H1 (cell line): ENCODE results near the gene KCNJ10. TPM values are rescaled to one million over a fixed set of nuclear protein-coding genes. Genes with fewer than 3 reads are reported as not detected.

ENCODE experiments used
- CTCF ChIA-PET: fragments of 300-600 bp; sonication (Branson Sonifier 250); formaldehyde crosslinking; loops from one replicate; lab custom pipeline; 2021; ENCODE audit not compliant: partially characterized antibody; lab: Charles Lee
- POLR2A ChIA-PET: fragments of 300-600 bp; sonication (Branson Sonifier 250); formaldehyde crosslinking; loops from one replicate; lab custom pipeline; 2021; ENCODE audit warnings: inconsistent platforms; ENCODE audit not compliant: partially characterized antibody; lab: Charles Lee
- DNase-seq, 2 experiments: peaks; one replicate each; pipeline versions ENCODE4 v3.0.0 to v3.0.0-alpha.2; 2010 to 2022; ENCODE audit warnings: low spot score in 2 of 2, low read depth in 1 of 2, mixed read lengths in 1 of 2
- FAIRE-seq: peaks from 2 replicates; lab custom pipeline; 2011; peaks lifted over from hg19 to GRCh38; lab: Jason Lieb, UNC
- H2AFZ ChIP-seq: 2 replicates; pipeline ENCODE4 v1.8.1; 2012; ENCODE audit warnings: low read length, inconsistent platforms
- H2AK5ac ChIP-seq: 2 replicates; pipeline ENCODE4 v1.6.1; 2013; ENCODE audit warnings: low read depth, low read length
- H2BK120ac ChIP-seq: replicated peaks from 2 replicates; pipeline ENCODE3; 2013; ENCODE audit warnings: low read depth, low read length, inconsistent platforms
- H2BK12ac ChIP-seq: 2 replicates; pipeline ENCODE4 v1.6.1; 2013; ENCODE audit warnings: low read depth, low read length
- H2BK15ac ChIP-seq: 2 replicates; pipeline ENCODE4 v1.6.1; 2013; ENCODE audit warnings: low read length
- H2BK20ac ChIP-seq: 2 replicates; pipeline ENCODE4 v1.6.1; 2013; ENCODE audit warnings: low read length
- H2BK5ac ChIP-seq: 2 replicates; pipeline ENCODE4 v1.6.1; 2013; ENCODE audit warnings: low read depth, low read length
- H3K14ac ChIP-seq: 2 replicates; pipeline ENCODE4 v1.6.1; 2013; ENCODE audit warnings: inconsistent platforms; ENCODE audit not compliant: insufficient read length
- H3K18ac ChIP-seq: 2 replicates; pipeline ENCODE4 v1.6.1; 2013; ENCODE audit warnings: low read length; ENCODE audit errors: extremely low read depth
- H3K23ac ChIP-seq: 2 replicates; pipeline ENCODE4 v1.6.1; 2013; ENCODE audit warnings: inconsistent platforms; ENCODE audit not compliant: insufficient read length
- H3K23me2 ChIP-seq: 2 replicates; pipeline ENCODE4 v1.6.1; 2013; ENCODE audit warnings: low read depth, low read length
- H3K27ac ChIP-seq: 2 replicates; pipeline ENCODE4 v1.6.1; 2011; ENCODE audit warnings: low read depth, low read length, inconsistent platforms
- H3K27me3 ChIP-seq, 4 experiments: replicated peaks in 1 of 4; 1 replicate in 1 of 4; 2 replicates in 3 of 4; pipeline versions ENCODE4 v1.6.1 to v1.8.1; 2011 to 2013; ENCODE audit warnings: low read length in 3 of 4, mild to moderate bottlenecking in 3 of 4, inconsistent platforms in 2 of 4, mixed read lengths in 2 of 4, moderate library complexity in 1 of 4; ENCODE audit not compliant: control insufficient read depth in 3 of 4, insufficient read depth in 3 of 4; ENCODE audit errors: extremely low read depth in 1 of 4
- H3K36me3 ChIP-seq, 4 experiments: 2 replicates each; pipeline versions ENCODE4 v1.6.1 to v1.8.1; 2011 to 2013; ENCODE audit warnings: mild to moderate bottlenecking in 4 of 4, low read length in 3 of 4, moderate library complexity in 2 of 4, control low read depth in 1 of 4, inconsistent platforms in 1 of 4; ENCODE audit not compliant: insufficient read depth in 4 of 4, control insufficient read depth in 2 of 4
- H3K4ac ChIP-seq: replicated peaks from 2 replicates; pipeline ENCODE3; 2013; ENCODE audit warnings: low read length, low read depth, mixed read lengths, inconsistent platforms; ENCODE audit not compliant: insufficient read length
- H3K4me1 ChIP-seq, 4 experiments: replicated peaks in 1 of 4; 1 replicate in 1 of 4; 2 replicates in 3 of 4; pipeline versions ENCODE4 v1.6.1 to v1.8.1; 2011 to 2013; ENCODE audit warnings: low read length in 3 of 4, inconsistent platforms in 2 of 4, mixed read lengths in 1 of 4; ENCODE audit not compliant: insufficient read depth in 4 of 4, control insufficient read depth in 3 of 4
- H3K4me2 ChIP-seq, 2 experiments: 2 replicates each; pipeline versions ENCODE4 v1.6.1 to v1.8.1; 2011 to 2013; ENCODE audit warnings: low read depth in 2 of 2, low read length in 2 of 2, control low read depth in 1 of 2, inconsistent platforms in 1 of 2, mild to moderate bottlenecking in 1 of 2; ENCODE audit not compliant: insufficient read depth in 1 of 2
- H3K4me3 ChIP-seq, 4 experiments: fragments of 200-600, 300-600 bp in 1 of 4; sonication (generic), shearing (Covaris generic), sonication (Bioruptor Twin) in 1 of 4; 2 replicates each; pipeline versions ENCODE4 v1.5.1 to v1.8.1; 2011 to 2016; ENCODE audit warnings: low read length in 4 of 4, low read depth in 3 of 4, control low read depth in 2 of 4, inconsistent platforms in 2 of 4, mild to moderate bottlenecking in 2 of 4, mixed read lengths in 1 of 4, moderate library complexity in 1 of 4; ENCODE audit not compliant: insufficient read depth in 2 of 4; ENCODE audit errors: extremely low read depth in 1 of 4
- H3K56ac ChIP-seq: replicated peaks from 2 replicates; pipeline ENCODE3; 2013; ENCODE audit warnings: low read depth, mild to moderate bottlenecking, mixed read lengths, low read length, inconsistent platforms; ENCODE audit not compliant: insufficient read length
- H3K79me1 ChIP-seq: 2 replicates; pipeline ENCODE4 v1.6.1; 2013; ENCODE audit warnings: low read depth, low read length, control low read depth
- H3K79me2 ChIP-seq, 2 experiments: 2 replicates each; pipeline versions ENCODE4 v1.6.1 to v1.8.1; 2012 to 2013; ENCODE audit warnings: low read length in 2 of 2, mild to moderate bottlenecking in 2 of 2, inconsistent platforms in 1 of 2; ENCODE audit not compliant: insufficient read depth in 2 of 2, control insufficient read depth in 1 of 2
- H3K9ac ChIP-seq, 4 experiments: replicated peaks in 1 of 4; 1 replicate in 1 of 4; 2 replicates in 3 of 4; pipeline versions ENCODE4 v1.6.1 to v1.8.1; 2011 to 2013; ENCODE audit warnings: low read depth in 3 of 4, low read length in 3 of 4, control low read depth in 2 of 4, mild to moderate bottlenecking in 2 of 4, moderate library complexity in 2 of 4, inconsistent platforms in 1 of 4; ENCODE audit errors: extremely low read depth in 1 of 4
- H3K9me3 ChIP-seq, 2 experiments: 2 replicates each; pipeline versions ENCODE4 v1.6.1 to v1.8.1; 2012 to 2013; ENCODE audit warnings: mild to moderate bottlenecking in 2 of 2, moderate library complexity in 2 of 2, control low read depth in 1 of 2, inconsistent platforms in 1 of 2, low read depth in 1 of 2, low read length in 1 of 2, mixed read lengths in 1 of 2; ENCODE audit not compliant: insufficient read depth in 2 of 2
- H4K20me1 ChIP-seq, 2 experiments: replicated peaks in 1 of 2; 2 replicates each; pipeline versions ENCODE3 to v1.8.1; 2011 to 2013; ENCODE audit warnings: inconsistent platforms in 2 of 2, low read length in 2 of 2, mild to moderate bottlenecking in 1 of 2; ENCODE audit not compliant: insufficient read depth in 2 of 2, control insufficient read depth in 1 of 2
- H4K5ac ChIP-seq: 2 replicates; pipeline ENCODE4 v1.6.1; 2013; ENCODE audit warnings: low read length, low read depth, mixed read lengths, inconsistent platforms; ENCODE audit not compliant: insufficient read length
- H4K8ac ChIP-seq: 2 replicates; pipeline ENCODE4 v1.8.0; 2013; ENCODE audit warnings: mild to moderate bottlenecking, moderate library complexity, low read length, inconsistent platforms; ENCODE audit not compliant: insufficient read depth; ENCODE audit errors: extremely low read depth
- H4K91ac ChIP-seq: replicated peaks from 2 replicates; pipeline ENCODE3; 2013; ENCODE audit warnings: low read length, mixed read lengths, inconsistent platforms; ENCODE audit not compliant: insufficient read length
- CBX5 ChIP-seq: fragments of 300-800, 300-1000 bp; sonication (generic); IDR thresholded peaks from 2 replicates; pipeline ENCODE4 v1.7.1; 2016; ENCODE audit warnings: antibody characterized with exemption, low read length, low read depth
- CHD1 ChIP-seq: IDR thresholded peaks from 2 replicates; pipeline ENCODE4 v1.6.1; 2012; ENCODE audit warnings: low read depth, low read length, improper control_type of control experiment
- CHD2 ChIP-seq: IDR thresholded peaks from 2 replicates; pipeline ENCODE4 v1.6.1; 2012; ENCODE audit warnings: low read length, improper control_type of control experiment
- E2F6 ChIP-seq: IDR thresholded peaks from 2 replicates; pipeline ENCODE4 v1.6.1; 2012; ENCODE audit warnings: inconsistent platforms
- EZH2 ChIP-seq: fragments of 200-600 bp; sonication (generic); IDR thresholded peaks from 2 replicates; pipeline ENCODE4 v1.7.1; 2012; ENCODE audit warnings: low read depth, mild to moderate bottlenecking, moderate library complexity, low read length, inconsistent platforms; ENCODE audit not compliant: severe bottlenecking
- KDM4A ChIP-seq: IDR thresholded peaks from one replicate; pipeline ENCODE4 v1.7.1; 2012; ENCODE audit warnings: low read depth, mild to moderate bottlenecking, moderate library complexity, low read length, inconsistent platforms; ENCODE audit not compliant: severe bottlenecking
- MAFK ChIP-seq: IDR thresholded peaks from 2 replicates; pipeline ENCODE4 v1.6.1; 2012; ENCODE audit warnings: low read depth, mild to moderate bottlenecking, improper control_type of control experiment, low read length
- POU5F1 ChIP-seq: IDR thresholded peaks from 2 replicates; pipeline ENCODE4 v1.6.1; 2011; ENCODE audit warnings: low read depth, mild to moderate bottlenecking, low read length, moderate library complexity
- RAD21 ChIP-seq, 2 experiments: IDR thresholded peaks in 1 of 2; conservative IDR thresholded peaks in 1 of 2; 2 replicates each; pipeline ENCODE4 v1.6.1; 2011; ENCODE audit warnings: low read depth in 2 of 2, low read length in 2 of 2, improper control_type of control experiment in 1 of 2, inconsistent platforms in 1 of 2, mild to moderate bottlenecking in 1 of 2, moderate library complexity in 1 of 2
- SIRT6 ChIP-seq: IDR thresholded peaks from one replicate; pipeline ENCODE4 v1.7.1; 2012; ENCODE audit warnings: low read length, inconsistent platforms
- SP4 ChIP-seq: IDR thresholded peaks from 2 replicates; pipeline ENCODE4 v1.6.1; 2012; ENCODE audit warnings: low read length, inconsistent platforms
- TAF1 ChIP-seq: IDR thresholded peaks from 2 replicates; pipeline ENCODE4 v1.6.1; 2011; ENCODE audit warnings: mild to moderate bottlenecking, low read depth, low read length
- TCF12 ChIP-seq: IDR thresholded peaks from 2 replicates; pipeline ENCODE4 v1.6.1; 2011; ENCODE audit warnings: low read depth, mild to moderate bottlenecking, low read length
- WGBS, 2 experiments: shearing (Covaris generic) in 1 of 2; methylation state at CpG; one replicate each; pipeline versions ENCODE4 v1.1.6 to v1.1.7; 2013 to 2015; ENCODE audit warnings: low lambda C conversion rate in 2 of 2, mixed read lengths in 2 of 2, inconsistent platforms in 1 of 2, low coverage in 1 of 2, missing lambda C conversion rate in 1 of 2; ENCODE audit not compliant: insufficient replicate concordance in 2 of 2, insufficient coverage in 1 of 2, insufficient read length in 1 of 2; ENCODE audit errors: extremely low coverage in 1 of 2, missing lambda C conversion rate in 1 of 2; 5-methylcytosine and 5-hydroxymethylcytosine counted together
- polyA plus RNA-seq, 7 experiments: library from polyadenylated mRNA; depleted of rRNA in 3 of 7; stranded (reverse) in 5 of 7; unstranded in 2 of 7; fragments of >200 nt in 5 of 7; fragments of 200-250 nt in 2 of 7; gene quantifications; 1 replicate in 5 of 7; 2 replicates in 1 of 7; 4 replicates in 1 of 7; pipeline versions ENCODE4 v1.2.1 to v1.2.3, GENCODE V29; 2011 to 2013; ENCODE audit warnings: missing spikeins in 2 of 7, mixed read lengths in 2 of 7
- total RNA-seq: library from RNA; stranded (reverse); fragmentation: NEBNext Ultra II Directional; extraction: Animal tissue kit (Norgen Biotek cat#: 25700); gene quantifications from 2 replicates; pipeline ENCODE4 v1.2.1, GENCODE V29; 2021
- TF ChIP-seq, protein P1 (sequence below): IDR thresholded peaks from 2 replicates; pipeline ENCODE4 v1.6.1; 2012; ENCODE audit warnings: inconsistent platforms

The KCNJ10 gene
- total and polyA plus RNA-seq, 2 of the 8 experiments (the other 6 are each of a cell fraction or from before 2014, with no cell fraction given) = 1.7 to 2.4 TPM

DNA sequence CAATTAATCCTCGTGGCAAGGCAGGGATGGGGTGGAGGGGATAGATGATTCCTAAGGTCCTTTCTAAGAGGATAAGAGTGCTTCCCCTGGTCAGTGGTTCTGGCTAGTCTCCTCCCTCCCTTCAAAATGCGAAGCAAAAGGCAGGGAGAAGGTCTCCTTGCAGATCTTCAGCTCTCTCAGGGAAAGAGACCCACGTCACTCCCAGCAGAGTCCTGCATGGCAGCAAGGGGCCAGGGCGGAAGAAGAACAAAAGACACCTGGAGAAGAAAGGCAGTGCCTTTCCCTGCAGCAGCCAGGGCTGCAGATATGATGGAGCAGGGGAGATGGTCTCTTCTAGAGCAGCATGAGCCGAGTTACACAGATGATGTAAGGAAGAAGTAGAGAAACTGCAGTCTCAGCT lies 86.3 kb downstream of the KCNJ10 start:
- Histone ChIP-seq H3K36me3 (no peaks in the 10 kb centered on the region), H2BK15ac (no peak overlapping the region), H3K23me2 (no peaks in the 10 kb centered on the region; the same call in 1 of the 2 replicates), H3K4me3 (no peak overlapping the region), H3K18ac (no peak overlapping the region), H3K79me1 (no peaks in the 10 kb centered on the region), H3K9me3 (peaks cover 0 to 5% of the 10 kb centered on the region in 2 experiments; a peak in 1 of 4 replicates), H4K8ac (no peak overlapping the region), H3K56ac (no peak overlapping the region), H4K91ac (no peak overlapping the region), H3K4me1 (0 out of 7 replicates have a peak, but pooled peaks cover 0 to 2% (median 0%) of the 10 kb centered on the region in 4 experiments), H2BK20ac (no peak overlapping the region), H3K27me3 (no peaks in the 10 kb centered on the region), H3K23ac (no peak overlapping the region), H3K4me2 (no peak overlapping the region), H2AFZ (peak overlapping the region; percentile 91), H4K5ac (no peak overlapping the region), H2BK120ac (no peak overlapping the region), H3K9ac (no peak overlapping the region), H2BK12ac (no peak overlapping the region), H3K4ac (no peak overlapping the region), H3K14ac (no peak overlapping the region), H2BK5ac (no peak overlapping the region), H3K79me2 (no peaks in the 10 kb centered on the region), H4K20me1 (no peaks in the 10 kb centered on the region), H2AK5ac (no peak overlapping the region), H3K27ac (no peak overlapping the region)
- ChIA-PET CTCF (interaction anchor here (3.4 kb wide), 1 partner anchor 23 kb away, joined by 20 read pairs; no protein-coding TSS in a partner anchor), POLR2A (interaction anchor here (0.5 to 1.5 kb wide), 2 partner anchors 39 to 279 kb away, joined by 4 to 5 read pairs; no protein-coding TSS in a partner anchor)
- WGBS, 2 experiments = 54% methylated on average over 5 of the region's 5 CpGs; no CpG with 5 or more reads in 1 of the 2 experiments
- DNase-seq (peak in 1 of 2 experiments; percentile 35), FAIRE-seq (no peak)
- TF ChIP-seq CHD2 = no peak
- no peak for TF ChIP-seq EZH2
- TF ChIP-seq, protein P1, sequence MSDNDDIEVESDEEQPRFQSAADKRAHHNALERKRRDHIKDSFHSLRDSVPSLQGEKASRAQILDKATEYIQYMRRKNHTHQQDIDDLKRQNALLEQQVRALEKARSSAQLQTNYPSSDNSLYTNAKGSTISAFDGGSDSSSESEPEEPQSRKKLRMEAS = no peak
- no peak for TF ChIP-seq MAFK
- TF ChIP-seq POU5F1 = no peak
- no peak for TF ChIP-seq CBX5
- no peak for TF ChIP-seq SP4
- no peak for TF ChIP-seq E2F6
- no peak for TF ChIP-seq SIRT6
- no peak for TF ChIP-seq TCF12
- no peak for TF ChIP-seq RAD21 (IDR thresholded peaks at IDR 0.05 in 1 of 2, conservative IDR thresholded peaks at IDR 0.05 in 1 of 2; ENCODE audit: low read depth in 2 of 2, low read length in 2 of 2)
- no peak for TF ChIP-seq KDM4A
- TF ChIP-seq TAF1 = no peak
- no peak for TF ChIP-seq CHD1
